ENCODE results near the gene IPO13.

IPO13 gene, protein sequence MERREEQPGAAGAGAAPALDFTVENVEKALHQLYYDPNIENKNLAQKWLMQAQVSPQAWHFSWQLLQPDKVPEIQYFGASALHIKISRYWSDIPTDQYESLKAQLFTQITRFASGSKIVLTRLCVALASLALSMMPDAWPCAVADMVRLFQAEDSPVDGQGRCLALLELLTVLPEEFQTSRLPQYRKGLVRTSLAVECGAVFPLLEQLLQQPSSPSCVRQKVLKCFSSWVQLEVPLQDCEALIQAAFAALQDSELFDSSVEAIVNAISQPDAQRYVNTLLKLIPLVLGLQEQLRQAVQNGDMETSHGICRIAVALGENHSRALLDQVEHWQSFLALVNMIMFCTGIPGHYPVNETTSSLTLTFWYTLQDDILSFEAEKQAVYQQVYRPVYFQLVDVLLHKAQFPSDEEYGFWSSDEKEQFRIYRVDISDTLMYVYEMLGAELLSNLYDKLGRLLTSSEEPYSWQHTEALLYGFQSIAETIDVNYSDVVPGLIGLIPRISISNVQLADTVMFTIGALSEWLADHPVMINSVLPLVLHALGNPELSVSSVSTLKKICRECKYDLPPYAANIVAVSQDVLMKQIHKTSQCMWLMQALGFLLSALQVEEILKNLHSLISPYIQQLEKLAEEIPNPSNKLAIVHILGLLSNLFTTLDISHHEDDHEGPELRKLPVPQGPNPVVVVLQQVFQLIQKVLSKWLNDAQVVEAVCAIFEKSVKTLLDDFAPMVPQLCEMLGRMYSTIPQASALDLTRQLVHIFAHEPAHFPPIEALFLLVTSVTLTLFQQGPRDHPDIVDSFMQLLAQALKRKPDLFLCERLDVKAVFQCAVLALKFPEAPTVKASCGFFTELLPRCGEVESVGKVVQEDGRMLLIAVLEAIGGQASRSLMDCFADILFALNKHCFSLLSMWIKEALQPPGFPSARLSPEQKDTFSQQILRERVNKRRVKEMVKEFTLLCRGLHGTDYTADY

DNA sequence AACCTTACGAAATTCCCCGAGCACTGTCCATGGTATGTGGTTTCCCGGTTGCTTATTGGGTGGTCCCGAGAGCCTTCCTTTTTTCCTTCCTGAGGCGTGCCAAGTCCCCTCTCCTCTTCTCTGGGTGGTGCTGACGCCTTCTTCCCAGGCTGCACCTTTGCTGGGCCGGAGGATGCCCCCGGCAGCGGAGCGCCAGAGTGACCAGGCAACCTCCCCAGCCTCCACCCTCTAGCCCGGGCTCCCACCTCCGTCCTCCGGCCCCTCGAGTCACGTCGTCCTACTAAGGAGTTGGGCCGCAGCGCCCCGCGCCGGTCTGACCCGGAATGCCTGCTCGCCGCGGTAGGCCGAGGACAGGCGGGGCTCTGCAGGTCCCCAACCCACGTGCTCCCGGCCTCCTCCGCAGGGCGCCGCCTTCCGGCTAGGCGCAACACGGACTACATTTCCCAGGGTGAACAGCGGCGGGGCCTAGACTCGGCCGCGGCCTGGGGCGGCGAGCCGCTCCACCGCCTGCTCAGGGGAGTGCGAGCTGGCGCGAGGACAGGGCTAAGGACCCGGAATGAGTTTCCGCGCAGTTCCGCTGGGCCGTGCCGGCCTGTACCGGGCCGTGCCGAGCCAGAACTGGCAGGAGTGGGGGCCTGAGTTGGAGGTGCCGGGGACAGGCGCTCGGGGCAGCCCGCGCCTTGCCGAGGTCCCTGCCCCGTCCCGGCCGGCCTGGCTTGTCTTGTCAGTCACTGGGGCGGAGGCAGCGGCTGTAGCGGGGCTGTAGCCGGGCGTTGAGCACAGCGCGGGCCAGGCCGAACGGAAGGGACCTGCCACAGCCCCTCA lies at the start of gene IPO13:
TSS of gene IPO13 (plus strand) at position 715 of the 825 bp plus-strand sequence. CDS start 651 bp downstream, outside the sequence.
- DNase-seq: peak; percentile 72 to 98 (median 95)

DNA sequence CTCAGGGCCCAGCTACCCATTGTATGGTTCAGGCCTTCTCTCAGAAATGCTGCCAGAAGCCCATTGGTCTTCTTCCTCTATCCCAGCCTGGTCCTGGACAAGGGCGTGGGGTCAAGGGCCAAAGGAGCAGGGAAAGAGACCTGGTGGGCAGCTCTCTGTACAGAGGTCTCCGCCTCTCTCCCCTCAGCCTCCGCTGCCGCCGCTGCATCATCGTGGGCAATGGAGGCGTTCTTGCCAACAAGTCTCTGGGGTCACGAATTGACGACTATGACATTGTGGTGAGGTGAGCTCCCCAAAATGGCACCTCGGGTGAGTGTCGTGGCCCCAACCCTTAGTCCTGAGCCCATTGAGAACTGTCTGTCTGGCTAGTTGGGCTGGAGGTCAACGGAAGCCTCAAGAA lies 47.8 kb upstream of the IPO13 start:
- no peak for DNase-seq

DNA sequence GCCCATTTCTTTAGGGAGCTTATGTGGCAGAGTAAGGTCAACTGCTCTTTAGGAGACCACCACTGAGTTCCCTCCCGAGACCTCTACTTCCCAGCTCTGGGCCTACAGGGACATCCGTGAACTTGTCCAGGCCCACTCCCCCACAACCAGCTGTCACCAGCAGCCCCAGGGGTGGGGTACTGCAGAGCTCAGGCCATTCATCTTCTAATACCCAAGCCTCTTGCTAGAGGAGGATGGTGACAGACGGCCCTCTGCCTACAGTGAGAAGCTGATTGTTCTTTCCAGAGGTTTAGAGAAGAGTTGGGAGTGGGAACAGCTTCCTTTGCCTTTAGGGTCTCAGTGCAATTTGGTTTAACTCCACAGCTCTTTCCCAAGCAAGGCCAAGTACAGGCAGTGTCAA lies 46.4 kb upstream of the IPO13 start:
- DNase-seq: no peak

DNA sequence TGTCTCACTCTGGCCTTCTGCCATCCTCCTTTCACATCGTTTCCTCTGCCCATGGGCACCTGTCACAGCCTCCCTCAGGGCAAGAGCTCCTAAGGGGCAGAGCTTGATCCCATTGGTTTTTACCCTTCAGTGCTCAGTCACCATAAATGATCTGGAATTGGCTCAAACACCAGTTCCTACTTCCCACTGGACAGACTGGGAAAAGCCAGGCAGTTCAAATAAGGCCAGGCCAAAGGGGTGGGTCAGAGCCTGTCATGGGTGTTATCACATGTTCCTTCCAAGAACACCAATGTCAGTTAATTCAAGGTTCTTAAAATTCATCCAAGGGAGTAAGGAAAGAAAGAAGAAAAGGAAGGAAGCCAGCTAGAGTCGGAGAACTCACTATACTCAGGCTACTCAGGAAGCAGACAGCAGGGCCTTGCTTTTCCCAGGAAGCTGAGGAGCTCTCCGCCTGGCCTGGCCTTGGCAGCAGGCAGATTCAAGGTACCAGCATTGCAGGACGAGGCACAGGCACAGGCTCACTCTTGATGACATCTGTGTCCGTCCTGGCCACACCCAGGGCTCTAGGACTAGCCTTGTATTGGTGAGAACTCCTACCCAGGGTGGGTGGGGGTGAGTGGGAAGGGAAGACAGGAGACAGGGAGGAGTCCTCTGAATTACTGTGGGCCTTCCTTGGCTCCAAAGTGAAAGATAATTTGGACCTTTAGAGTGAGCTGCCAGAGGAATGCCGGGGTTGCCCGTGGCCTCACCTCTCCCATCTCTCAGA lies 45.4 kb upstream of the IPO13 start:
- no peak for DNase-seq

DNA sequence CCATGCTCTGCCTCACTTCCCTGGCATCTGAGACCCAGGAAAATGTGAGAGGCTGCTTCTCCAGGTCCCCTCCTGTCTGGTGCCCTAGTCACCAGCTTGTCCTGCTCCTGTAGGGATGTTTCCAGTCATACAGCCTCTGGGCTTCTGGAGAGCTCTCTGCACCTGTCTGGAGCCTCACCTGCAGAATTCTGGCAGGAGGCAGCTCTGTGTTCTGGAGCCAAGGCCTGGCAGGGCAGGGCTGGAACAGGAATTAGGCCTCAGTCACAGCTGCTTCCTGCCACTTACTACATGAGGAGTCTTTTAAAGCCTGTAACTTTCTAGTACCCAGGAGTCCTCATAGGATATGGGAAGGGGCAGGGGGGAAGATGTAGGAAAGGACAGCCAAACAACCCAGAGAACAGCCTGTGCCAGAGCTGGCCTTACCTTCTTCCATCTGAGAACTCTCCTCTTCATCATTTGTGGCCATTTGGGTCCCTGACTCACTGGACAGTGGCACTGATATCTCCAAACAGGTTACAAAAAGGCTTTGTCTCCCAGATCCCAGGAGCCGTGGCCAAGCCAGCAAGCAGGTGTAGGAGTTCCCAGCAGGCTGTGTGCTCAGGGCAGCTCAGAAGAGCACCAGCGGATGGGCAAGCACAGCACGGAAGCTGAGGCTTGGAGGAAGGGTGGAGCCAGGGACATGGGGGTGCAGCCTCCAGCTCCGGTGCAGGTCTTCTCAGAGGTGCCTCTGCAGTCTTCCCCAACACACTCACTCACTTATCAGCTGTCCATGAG lies 44.5 kb upstream of the IPO13 start:
- DNase-seq: no peak

DNA sequence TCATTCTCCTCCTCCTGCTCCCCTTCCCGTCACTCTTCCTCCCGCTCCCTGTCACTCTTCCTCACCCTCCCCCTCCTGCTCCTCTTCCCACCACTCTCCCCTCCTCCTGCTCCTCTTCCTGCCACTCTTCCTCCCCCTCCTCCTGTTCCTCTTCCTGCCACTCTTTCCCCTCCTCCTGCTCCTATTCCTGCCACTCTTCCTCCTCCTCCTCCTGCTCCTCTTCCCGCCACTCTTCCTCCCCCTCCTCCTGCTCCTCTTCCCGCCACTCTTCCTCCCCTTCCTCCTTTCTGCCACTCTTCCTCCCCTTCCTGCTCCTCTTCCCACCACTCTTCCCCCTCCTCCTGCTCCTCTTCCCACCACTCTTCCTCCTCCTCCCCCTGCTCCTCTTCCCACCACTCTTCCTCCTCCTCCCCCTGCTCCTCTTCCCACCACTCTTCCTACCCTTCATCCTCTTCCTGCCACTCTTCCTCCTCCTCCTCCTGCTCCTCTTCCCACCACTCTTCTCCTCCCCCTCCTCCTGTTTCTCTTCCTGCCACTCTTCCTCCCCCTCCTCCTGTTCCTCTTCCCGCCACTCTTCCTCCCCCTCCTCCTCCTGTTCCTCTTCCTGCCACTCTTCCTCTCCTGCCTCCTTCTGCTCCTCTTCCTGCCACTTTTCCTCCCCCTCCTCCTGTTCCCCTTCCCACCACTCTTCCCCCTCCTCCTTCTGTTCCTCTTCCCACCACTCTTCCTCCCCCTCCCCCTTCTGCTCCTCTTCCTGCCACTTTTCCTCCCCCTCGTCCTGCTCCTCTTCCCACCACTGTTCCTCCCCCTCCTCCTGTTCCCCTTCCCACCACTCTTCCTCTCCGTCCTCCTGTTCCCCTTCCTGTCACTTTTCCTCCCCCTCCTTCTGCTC lies 41.8 kb upstream of the IPO13 start:
- DNase-seq: no peak

DNA sequence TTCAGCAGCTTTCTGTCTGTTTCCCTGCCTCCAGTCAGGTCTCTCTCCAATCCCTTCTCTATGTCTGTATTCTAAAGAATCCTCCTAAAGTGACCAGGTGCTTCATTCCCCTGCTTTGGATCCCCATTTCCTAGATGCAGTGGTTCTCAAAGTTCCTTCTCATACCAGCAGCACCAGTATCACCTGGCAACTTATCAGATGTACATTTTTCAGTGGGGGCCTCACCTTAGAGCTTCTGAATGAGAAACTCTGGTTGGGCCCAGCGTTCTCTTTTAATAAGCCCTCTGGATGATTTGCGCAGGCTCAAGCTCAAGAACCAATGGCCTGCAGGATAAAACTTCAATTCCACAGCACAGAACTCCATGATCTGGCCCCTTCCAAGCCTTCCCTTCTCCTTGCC lies 38.5 kb upstream of the IPO13 start:
- DNase-seq: no peak

DNA sequence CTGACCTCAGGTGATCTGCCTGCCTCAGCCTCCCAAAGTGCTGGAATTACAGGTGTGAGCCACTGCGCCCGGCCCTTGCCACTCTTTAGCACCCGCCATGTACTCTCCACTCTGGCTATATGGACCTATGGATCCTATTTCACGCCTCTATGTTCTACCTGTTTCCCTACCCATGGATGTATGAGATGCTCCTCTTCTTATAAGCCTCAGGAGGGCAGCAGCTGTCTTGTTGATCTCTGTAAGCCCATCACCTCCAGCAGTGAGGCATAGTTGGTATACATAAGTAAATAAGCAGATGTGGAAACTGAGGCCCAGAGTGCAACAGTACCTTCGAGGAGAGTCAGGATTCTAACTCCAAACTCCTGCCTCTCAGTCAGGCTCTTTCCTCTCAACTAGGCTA lies 37.9 kb upstream of the IPO13 start:
- no peak for DNase-seq

DNA sequence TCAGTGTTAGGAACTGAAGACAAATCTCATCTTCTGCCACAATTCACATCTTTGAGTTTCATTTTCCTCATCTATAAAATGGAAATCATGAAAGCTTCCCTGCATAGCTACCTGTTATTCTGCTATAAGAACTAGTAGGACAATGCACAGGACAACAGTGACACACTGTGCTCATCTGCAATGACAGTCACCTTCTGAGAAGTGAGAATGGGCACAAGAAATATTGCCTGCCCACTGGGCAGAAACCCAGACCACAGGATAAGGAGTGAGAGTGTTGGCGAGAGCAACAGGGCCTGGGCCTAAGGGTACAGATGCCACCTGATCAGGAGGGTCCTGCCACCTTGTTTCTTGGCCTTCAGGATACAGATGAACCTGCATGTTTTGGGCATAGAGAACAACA lies 36.4 kb upstream of the IPO13 start:
- no peak for DNase-seq

DNA sequence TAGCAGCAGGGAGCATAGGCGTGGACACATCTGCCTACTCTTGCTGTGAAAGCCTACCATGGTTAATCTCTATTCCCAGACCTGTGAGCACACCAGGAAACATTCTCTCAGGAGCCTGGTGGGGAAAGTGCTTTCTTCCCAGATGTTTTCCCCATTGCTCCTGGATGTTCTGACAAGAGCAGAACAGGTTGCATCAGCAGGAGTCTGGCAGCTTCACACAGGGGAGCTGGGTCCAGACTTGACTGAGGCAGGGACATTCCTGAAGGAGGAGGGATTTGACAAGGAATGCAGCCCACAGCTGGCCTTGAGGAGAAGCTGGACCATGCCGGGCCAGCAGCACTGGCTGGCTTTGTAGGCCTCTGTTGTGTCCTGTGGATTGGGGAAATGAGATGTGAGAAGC lies 34.1 kb upstream of the IPO13 start:
- no peak for DNase-seq

DNA sequence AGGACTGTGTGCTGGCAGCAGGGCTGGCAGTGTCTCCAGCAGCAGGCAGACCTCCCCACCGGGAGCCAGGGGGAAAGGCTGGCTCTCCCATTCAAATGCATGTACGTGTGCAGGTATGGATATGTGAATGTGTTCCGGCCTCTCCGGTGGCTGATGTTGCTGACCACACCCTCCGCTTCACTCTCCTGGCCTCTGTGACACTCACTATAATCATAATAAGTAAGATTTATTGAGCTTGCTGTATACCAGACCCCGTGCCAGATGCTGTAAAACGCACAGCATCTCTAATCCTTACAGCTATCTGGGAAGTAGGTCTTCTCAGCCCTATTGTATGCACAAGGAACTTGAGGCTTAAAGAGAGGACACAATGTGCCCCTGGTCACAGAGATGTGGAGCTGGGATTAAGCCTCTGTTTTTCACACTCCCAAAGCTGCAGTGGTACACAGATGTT lies 33.7 kb upstream of the IPO13 start:
- DNase-seq: no peak

DNA sequence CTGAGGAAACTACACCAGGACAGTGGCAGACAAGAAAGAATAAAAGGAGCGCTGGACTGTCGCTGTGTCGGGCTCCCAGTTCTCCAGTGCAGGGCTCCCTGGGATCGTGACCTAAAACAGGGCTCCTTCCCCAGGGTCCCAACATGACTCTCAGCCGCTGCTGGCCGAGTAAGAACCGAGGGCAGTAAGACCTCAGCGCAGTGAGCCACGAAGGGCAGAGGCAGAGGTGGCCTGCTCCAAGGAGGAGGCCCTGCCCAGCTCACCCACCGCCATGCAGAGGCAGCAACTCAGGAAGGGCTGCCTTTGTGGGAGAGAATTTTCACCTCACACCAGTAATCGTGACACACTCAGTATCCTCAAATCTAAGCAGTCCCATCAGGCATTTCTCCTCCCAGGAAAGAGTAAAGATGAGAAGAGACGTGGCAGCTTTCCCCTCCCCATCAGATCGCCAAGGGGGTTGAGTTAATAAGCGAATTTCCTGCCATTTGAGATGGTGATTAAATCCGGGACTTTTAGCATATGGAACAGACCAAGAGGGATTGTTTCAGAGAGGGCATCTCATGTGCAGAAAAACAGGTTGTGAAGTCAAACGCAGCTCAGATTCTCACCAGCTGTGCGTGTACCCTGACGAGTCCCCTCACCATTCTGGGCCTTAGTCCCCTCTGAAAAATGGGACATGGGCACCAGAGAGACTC lies 32.9 kb upstream of the IPO13 start:
- no peak for DNase-seq

DNA sequence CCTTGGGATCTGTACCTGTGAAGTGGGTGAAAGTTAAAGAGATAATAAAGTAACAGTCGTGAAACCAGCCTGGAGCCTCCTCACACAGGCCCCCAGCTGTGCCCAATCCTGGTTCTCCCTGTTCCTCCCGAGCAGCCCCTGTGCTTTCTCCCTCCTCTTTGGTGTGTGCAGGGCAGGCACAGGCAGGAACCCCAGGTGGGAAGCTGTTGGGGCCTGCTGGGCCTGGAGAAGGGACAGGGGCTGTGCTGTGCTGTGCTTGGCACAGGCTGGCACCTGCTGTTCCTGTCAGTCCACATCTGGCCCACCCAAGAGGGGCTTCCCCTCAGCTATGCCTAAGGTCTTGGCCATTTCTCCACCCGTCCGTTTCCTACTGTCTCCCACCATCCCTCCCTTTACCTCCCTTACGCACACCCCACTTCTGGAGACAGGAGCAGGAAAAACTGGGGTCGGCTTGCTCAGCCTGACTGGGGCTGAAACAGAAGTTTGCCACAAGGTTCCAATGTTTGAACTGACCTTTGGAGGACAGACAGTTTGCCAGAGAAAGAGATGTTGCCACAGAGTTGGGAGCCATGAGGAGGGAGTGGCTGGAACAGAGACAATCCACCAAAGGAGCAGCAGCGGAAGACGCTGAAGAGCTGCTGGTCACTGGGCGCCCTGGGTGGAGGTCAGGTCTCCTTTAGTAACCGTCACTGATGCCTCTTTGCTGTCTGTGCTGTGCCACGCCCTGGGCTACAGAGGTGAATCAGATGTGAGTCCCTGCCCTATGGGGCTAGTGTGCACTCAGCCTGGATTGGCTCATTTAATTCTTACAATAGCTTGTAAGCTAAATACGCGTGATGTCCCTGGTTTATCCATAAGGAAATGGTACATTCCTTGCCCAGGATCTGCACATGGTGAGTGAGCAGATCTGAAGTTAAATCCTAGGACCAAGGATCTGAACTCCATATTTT lies 31.9 kb upstream of the IPO13 start:
- no peak for DNase-seq

DNA sequence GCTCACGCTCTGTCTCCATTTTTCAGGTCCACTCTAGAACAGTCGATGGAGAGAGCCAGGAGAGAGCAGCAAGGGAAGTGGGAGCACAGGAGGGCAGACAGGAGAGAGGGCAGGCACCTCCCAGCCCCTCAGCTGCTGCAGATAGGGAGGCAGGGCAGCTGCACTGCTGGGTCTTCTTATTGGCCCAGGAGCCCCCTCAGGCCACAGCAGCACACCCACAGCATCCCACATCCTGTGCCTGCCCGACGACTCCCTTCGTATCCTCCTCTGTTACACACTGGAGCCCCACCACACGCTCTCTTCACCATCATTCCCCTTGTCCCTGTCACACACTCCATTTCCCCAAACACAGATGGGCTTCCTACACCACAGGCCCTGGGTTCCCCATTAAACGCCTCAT lies 26.8 kb upstream of the IPO13 start:
- DNase-seq: no peak

DNA sequence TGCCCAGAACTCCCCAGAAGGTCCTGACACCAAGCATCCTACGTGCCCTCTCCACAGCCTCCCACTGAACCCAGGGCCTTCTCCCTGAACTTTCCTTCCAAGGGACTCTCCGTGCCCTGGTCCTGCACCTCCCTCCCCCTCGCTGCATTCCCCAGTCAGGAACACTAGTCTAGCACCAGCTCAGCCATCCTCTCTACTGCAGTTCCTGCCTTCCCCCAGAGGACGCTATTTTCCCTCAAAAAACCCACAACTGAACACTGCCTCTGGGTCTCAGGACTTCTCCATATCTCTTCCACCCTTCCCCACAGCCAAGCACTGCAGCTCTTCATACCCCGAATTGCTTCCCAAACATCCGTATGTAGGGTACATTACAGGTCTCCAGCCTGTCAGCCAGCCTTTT lies 25.7 kb upstream of the IPO13 start:
- DNase-seq: no peak

DNA sequence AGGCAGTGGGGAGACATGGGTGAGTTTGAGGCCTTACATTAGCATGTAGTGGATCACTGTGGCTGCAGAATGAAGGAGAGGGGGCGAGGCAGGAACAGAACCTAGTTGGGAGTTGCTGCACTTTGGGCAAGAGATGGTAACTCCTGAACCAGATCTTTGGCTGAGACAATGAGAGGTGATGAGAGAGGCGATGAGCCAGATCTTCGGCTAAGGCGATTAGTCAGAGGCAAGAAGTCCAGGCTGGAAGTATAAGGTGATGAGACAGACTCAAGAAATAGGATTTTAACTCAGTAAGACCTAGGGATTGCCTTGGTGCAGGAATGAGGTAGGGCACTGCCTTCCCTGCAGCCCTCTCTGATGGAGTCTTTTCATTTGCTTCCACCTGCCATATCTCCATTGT lies 22.2 kb upstream of the IPO13 start:
- DNase-seq: no peak

DNA sequence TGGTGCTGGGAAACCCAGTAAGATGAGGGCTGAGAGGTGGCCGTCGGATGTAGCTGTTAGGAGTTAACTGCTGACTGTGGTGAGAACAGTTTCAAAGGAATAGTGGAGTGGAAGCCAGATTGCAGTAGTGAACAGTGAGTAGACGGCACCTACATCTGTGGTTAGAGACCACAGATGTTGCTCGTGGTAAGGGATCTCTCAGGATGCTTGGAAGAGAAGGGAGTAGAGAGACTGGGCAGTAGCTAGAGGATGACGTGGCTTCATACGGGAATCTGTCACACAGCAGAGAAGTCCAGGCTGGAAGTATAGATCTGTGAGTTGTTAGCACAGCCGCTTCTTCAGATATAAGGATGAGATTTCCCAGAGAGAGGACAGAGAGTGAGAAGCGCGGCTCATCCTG lies 20.9 kb upstream of the IPO13 start:
- DNase-seq: no peak

Measured in anterior cingulate cortex (tissue), 58 donors.